Measurements from ENCODE around the gene NPL.

Gene NPL

GRCh38 chr1:182765391-182765790 is 24.2 kb upstream of the NPL start:
- Histone ChIP-seq H3K36me3 (replicated peaks; ENCODE audit: low read depth, low read length) (no peaks in the 10 kb centered on the region), H3K4me3 (ENCODE audit: low read length) (no peak overlapping the region), H3K9me3 (ENCODE audit: insufficient read depth, low read length) (no peaks in the 10 kb centered on the region), H3K4me2 (ENCODE audit: low read length) (no peak overlapping the region), H3K79me2 (ENCODE audit: low read length) (no peaks in the 10 kb centered on the region), H4K20me1 (ENCODE audit: insufficient read depth, low read length) (no peaks in the 10 kb centered on the region), H3K27me3 (ENCODE audit: low read depth, low read length) (peaks cover 10% of the 10 kb centered on the region; the same call in 1 of the 2 replicates), H3K4me1 (ENCODE audit: low read length) (peaks cover 5% of the 10 kb centered on the region; the same call in 1 of the 2 replicates), H2AFZ (ENCODE audit: low read depth, low read length) (no peak overlapping the region), H3K9ac (ENCODE audit: low read length) (no peak overlapping the region), H3K27ac (ENCODE audit: low read length) (no peak overlapping the region)
- TF ChIP-seq EZH2phosphoT487 (IDR thresholded peaks at IDR 0.05; ENCODE audit: low read depth) = no peak
- TF ChIP-seq CTCF (IDR thresholded peaks at IDR 0.05; ENCODE audit: low read depth, low read length) = no peak

- Histone ChIP-seq H4K20me1 (ENCODE audit: insufficient read depth, low read length) (no peaks in the 10 kb centered on the region), H3K4me1 (ENCODE audit: low read length) (peaks cover 3% of the 10 kb centered on the region; the same call in 1 of the 2 replicates), H2AFZ (ENCODE audit: low read depth, low read length) (no peak overlapping the region), H3K27ac (ENCODE audit: low read length) (no peak overlapping the region), H3K36me3 (replicated peaks; ENCODE audit: low read depth, low read length) (no peaks in the 10 kb centered on the region), H3K27me3 (ENCODE audit: low read depth, low read length) (peaks cover 10% of the 10 kb centered on the region; the same call in 1 of the 2 replicates), H3K9me3 (ENCODE audit: insufficient read depth, low read length) (no peaks in the 10 kb centered on the region), H3K79me2 (ENCODE audit: low read length) (no peaks in the 10 kb centered on the region), H3K4me2 (ENCODE audit: low read length) (no peak overlapping the region), H3K9ac (ENCODE audit: low read length) (no peak overlapping the region), H3K4me3 (ENCODE audit: low read length) (no peak overlapping the region)
- TF ChIP-seq CTCF (IDR thresholded peaks at IDR 0.05; ENCODE audit: low read depth, low read length) (no peak), EZH2phosphoT487 (IDR thresholded peaks at IDR 0.05; ENCODE audit: low read depth) (no peak)
Measured at GRCh38 chr1:182766050-182766449, 23.5 kb upstream of the NPL start.

GRCh38 chr1:182766881-182767645 is 22.5 kb upstream of the NPL start:
- no peak overlapping the region for H2AFZ ChIP-seq (ENCODE audit: low read depth, low read length)
- H3K27ac ChIP-seq (ENCODE audit: low read length) = no peak overlapping the region
- no peaks in the 10 kb centered on the region for H3K9me3 ChIP-seq (ENCODE audit: insufficient read depth, low read length)
- H3K4me3 ChIP-seq (ENCODE audit: low read length) = no peak overlapping the region
- TF ChIP-seq EZH2phosphoT487 (IDR thresholded peaks at IDR 0.05; ENCODE audit: low read depth) (no peak), CTCF (IDR thresholded peaks at IDR 0.05; ENCODE audit: low read depth, low read length) (no peak)
- no peak overlapping the region for H3K4me2 ChIP-seq (ENCODE audit: low read length)
- H3K4me1 ChIP-seq (ENCODE audit: low read length) = no peaks in the 10 kb centered on the region
- H4K20me1 ChIP-seq (ENCODE audit: insufficient read depth, low read length) = no peaks in the 10 kb centered on the region
- H3K36me3 ChIP-seq (replicated peaks; ENCODE audit: low read depth, low read length) = no peaks in the 10 kb centered on the region
- no peaks in the 10 kb centered on the region for H3K79me2 ChIP-seq (ENCODE audit: low read length)
- peaks cover 10% of the 10 kb centered on the region; the same call in 1 of the 2 replicates for H3K27me3 ChIP-seq (ENCODE audit: low read depth, low read length)
- no peak overlapping the region for H3K9ac ChIP-seq (ENCODE audit: low read length)

- no peak overlapping the region for H3K9ac ChIP-seq (ENCODE audit: low read length)
- H3K36me3 ChIP-seq (replicated peaks; ENCODE audit: low read depth, low read length) = no peaks in the 10 kb centered on the region
- no peaks in the 10 kb centered on the region for H3K79me2 ChIP-seq (ENCODE audit: low read length)
- TF ChIP-seq EZH2phosphoT487 (IDR thresholded peaks at IDR 0.05; ENCODE audit: low read depth) (no peak), CTCF (IDR thresholded peaks at IDR 0.05; ENCODE audit: low read depth, low read length) (no peak)
- no peaks in the 10 kb centered on the region for H4K20me1 ChIP-seq (ENCODE audit: insufficient read depth, low read length)
- H3K27me3 ChIP-seq (ENCODE audit: low read depth, low read length) = peaks cover 11% of the 10 kb centered on the region
- no peak overlapping the region for H3K4me2 ChIP-seq (ENCODE audit: low read length)
- no peaks in the 10 kb centered on the region for H3K9me3 ChIP-seq (ENCODE audit: insufficient read depth, low read length)
- H3K4me1 ChIP-seq (ENCODE audit: low read length) = no peaks in the 10 kb centered on the region
- no peak overlapping the region for H2AFZ ChIP-seq (ENCODE audit: low read depth, low read length)
- no peak overlapping the region for H3K4me3 ChIP-seq (ENCODE audit: low read length)
- H3K27ac ChIP-seq (ENCODE audit: low read length) = no peak overlapping the region
Measured at GRCh38 chr1:182768963-182769362, 20.6 kb upstream of the NPL start.

All from OCI-LY3 (cell line).